ENCODE results near the gene STIM2. TPM values are rescaled to one million over a fixed set of nuclear protein-coding genes. Genes with fewer than 3 reads are reported as not detected.

STIM2 gene
- total RNA-seq, 2 donors from 2014 or later = 34.4 to 44.2 TPM

GRCh38 chr4:27005905-27006590 lies 145.4 kb downstream of the STIM2 start:
- Histone ChIP-seq H3K27ac (peak overlapping the region; percentile 9 to 25), H3K36me3 (no peaks in the 10 kb centered on the region), H3K27me3 (replicated peaks; ENCODE audit: insufficient read depth) (no peaks in the 10 kb centered on the region), H3K4me3 (no peak overlapping the region), H3K4me1 (replicated peaks) (peaks cover 7% of the 10 kb centered on the region), H3K9me3 (no peaks in the 10 kb centered on the region)
- TF ChIP-seq POLR2AphosphoS5 (IDR thresholded peaks at IDR 0.05) (no peak), POLR2A (IDR thresholded peaks at IDR 0.05) (no peak)
- TF ChIP-seq, protein P1, sequence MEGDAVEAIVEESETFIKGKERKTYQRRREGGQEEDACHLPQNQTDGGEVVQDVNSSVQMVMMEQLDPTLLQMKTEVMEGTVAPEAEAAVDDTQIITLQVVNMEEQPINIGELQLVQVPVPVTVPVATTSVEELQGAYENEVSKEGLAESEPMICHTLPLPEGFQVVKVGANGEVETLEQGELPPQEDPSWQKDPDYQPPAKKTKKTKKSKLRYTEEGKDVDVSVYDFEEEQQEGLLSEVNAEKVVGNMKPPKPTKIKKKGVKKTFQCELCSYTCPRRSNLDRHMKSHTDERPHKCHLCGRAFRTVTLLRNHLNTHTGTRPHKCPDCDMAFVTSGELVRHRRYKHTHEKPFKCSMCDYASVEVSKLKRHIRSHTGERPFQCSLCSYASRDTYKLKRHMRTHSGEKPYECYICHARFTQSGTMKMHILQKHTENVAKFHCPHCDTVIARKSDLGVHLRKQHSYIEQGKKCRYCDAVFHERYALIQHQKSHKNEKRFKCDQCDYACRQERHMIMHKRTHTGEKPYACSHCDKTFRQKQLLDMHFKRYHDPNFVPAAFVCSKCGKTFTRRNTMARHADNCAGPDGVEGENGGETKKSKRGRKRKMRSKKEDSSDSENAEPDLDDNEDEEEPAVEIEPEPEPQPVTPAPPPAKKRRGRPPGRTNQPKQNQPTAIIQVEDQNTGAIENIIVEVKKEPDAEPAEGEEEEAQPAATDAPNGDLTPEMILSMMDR (IDR thresholded peaks at IDR 0.05) = no peak
- intact Hi-C loops (cut with DNase I) = loop anchor here (5.0 kb wide), 1 partner anchor 144 kb away; the partner anchor contains the start of gene STIM2
- WGBS = 29% methylated on average over 10 of the region's 10 CpGs
- DNase-seq (ENCODE audit: low spot score) = no peak

DNA sequence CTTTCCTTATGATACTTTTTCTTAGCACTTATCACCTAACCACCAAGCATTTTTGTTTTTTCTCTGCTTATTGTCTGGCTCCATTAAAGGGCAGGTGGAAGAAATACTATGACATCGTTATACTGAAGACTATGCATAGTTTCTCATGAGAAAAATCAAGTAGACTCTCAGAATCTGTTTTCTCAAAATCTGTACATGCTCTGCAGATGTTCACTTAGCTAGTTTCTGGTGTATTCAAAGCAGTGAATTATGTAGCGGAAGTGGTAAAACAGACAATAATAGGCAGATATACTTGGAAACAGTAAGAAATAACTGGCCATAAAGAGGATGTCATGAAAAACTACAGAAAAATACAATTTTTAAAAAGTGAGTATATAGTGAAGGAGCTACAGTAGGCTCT lies 146.0 kb downstream of the STIM2 start:
- intact Hi-C loops (cut with DNase I) = loop anchor here (5.0 kb wide), 1 partner anchor 144 kb away; the partner anchor contains the start of gene STIM2
- peaks cover 7% of the 10 kb centered on the region for H3K4me1 ChIP-seq (replicated peaks)
- H3K27ac ChIP-seq = peak overlapping the region; percentile 9 to 25
- no peaks in the 10 kb centered on the region for H3K9me3 ChIP-seq
- no peaks in the 10 kb centered on the region for H3K27me3 ChIP-seq (replicated peaks; ENCODE audit: insufficient read depth)
- no peak overlapping the region for H3K4me3 ChIP-seq
- no peak for DNase-seq (ENCODE audit: low spot score)
- H3K36me3 ChIP-seq = no peaks in the 10 kb centered on the region
- TF ChIP-seq POLR2AphosphoS5 (IDR thresholded peaks at IDR 0.05) (no peak), POLR2A (IDR thresholded peaks at IDR 0.05) (no peak)
- TF ChIP-seq, protein P1 (IDR thresholded peaks at IDR 0.05) = no peak
- 12% methylated on average over 2 of the region's 2 CpGs for whole genome bisulfite sequencing

DNA sequence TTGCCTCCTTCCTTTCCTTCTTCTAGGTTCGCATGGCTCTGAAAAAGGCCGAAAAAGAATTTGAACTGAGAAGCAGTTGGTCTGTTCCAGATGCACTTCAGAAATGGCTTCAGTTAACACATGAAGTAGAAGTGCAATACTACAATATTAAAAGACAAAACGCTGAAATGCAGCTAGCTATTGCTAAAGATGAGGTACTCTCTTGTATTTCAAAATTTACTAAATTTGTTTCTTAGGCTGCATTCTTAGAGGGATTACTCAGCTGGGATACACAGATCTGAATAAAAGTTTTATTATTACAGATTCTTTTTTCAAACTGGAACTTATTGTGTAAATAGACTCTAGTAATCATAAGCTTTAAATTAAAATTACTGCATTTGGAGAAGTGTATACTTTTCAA lies 146.9 kb downstream of the STIM2 start:
- no peak for TF ChIP-seq POLR2AphosphoS5 (IDR thresholded peaks at IDR 0.05)
- TF ChIP-seq POLR2A (IDR thresholded peaks at IDR 0.05) = no peak
- TF ChIP-seq, protein P1 (IDR thresholded peaks at IDR 0.05) = no peak
- H3K27ac ChIP-seq = no peak overlapping the region
- DNase-seq (ENCODE audit: low spot score) = no peak
- no peaks in the 10 kb centered on the region for H3K27me3 ChIP-seq (replicated peaks; ENCODE audit: insufficient read depth)
- intact Hi-C loops (cut with DNase I) = loop anchor here (5.0 kb wide), 1 partner anchor 145 kb away; the partner anchor contains the start of gene STIM2
- H3K4me3 ChIP-seq = no peak overlapping the region
- 66% methylated on average over 3 of the region's 3 CpGs for WGBS
- H3K36me3 ChIP-seq = no peaks in the 10 kb centered on the region
- no peaks in the 10 kb centered on the region for H3K9me3 ChIP-seq
- peaks cover 7% of the 10 kb centered on the region for H3K4me1 ChIP-seq (replicated peaks)

DNA sequence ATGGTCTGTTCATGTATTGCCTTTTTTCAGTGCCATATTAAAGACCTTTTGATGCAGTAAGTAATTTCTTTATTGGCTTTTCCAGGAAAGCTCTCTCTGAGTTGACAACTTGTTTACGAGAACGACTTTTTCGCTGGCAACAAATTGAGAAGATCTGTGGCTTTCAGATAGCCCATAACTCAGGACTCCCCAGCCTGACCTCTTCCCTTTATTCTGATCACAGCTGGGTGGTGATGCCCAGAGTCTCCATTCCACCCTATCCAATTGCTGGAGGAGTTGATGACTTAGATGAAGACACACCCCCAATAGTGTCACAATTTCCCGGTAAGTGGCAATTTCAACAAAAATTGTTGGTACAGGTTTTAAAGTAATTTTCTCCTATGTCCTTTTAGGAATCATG lies 148.0 kb downstream of the STIM2 start:
- 62% methylated on average over 4 of the region's 4 CpGs for WGBS

More for the DNA sequence above, 148.0 kb downstream of the STIM2 start:
- Histone ChIP-seq H3K9me3 (no peaks in the 10 kb centered on the region), H3K4me1 (replicated peaks) (peaks cover 7% of the 10 kb centered on the region), H3K27me3 (replicated peaks; ENCODE audit: insufficient read depth) (no peaks in the 10 kb centered on the region), H3K4me3 (no peak overlapping the region), H3K36me3 (no peaks in the 10 kb centered on the region), H3K27ac (no peak overlapping the region)
- no peak for DNase-seq (ENCODE audit: low spot score)
- TF ChIP-seq, protein P1 (IDR thresholded peaks at IDR 0.05) = no peak
- TF ChIP-seq POLR2AphosphoS5 (IDR thresholded peaks at IDR 0.05) (no peak), POLR2A (IDR thresholded peaks at IDR 0.05) (no peak)
- intact Hi-C loops (cut with DNase I) = loop anchor here (5.0 kb wide), 1 partner anchor 146 kb away; the partner anchor contains the start of gene STIM2

Data from prostate gland (tissue), 2 donors.